ENCODE data around the gene XYLB. TPM values are rescaled to one million over a fixed set of nuclear protein-coding genes. Genes with fewer than 3 reads are reported as not detected.
A peak's percentile ranks its signal among the peaks of the same experiment; 100 is the strongest.

Gene XYLB
- total and polyA plus RNA-seq, 2 of the 13 experiments (the other 11 are each of a cell fraction or from before 2014, with no cell fraction given): 25.9 to 30.0 TPM

GRCh38 chr3:38347421-38348200, 1.0 kb downstream of the XYLB start:
- Histone ChIP-seq H3K9me3 (ENCODE audit: low read length) (no peaks in the 10 kb centered on the region), H3K9ac (ENCODE audit: insufficient read depth, low read depth, low read length) (peak overlapping the region; percentile 91), H3K27me3 (ENCODE audit: control insufficient read depth in 1 of 2, insufficient read depth in 2 of 2, low read length in 2 of 2) (no peaks in the 10 kb centered on the region), H3K4me1 (ENCODE audit: insufficient read depth, low read length) (peaks cover 50% of the 10 kb centered on the region), H2AFZ (ENCODE audit: low read length) (no peak overlapping the region), H3K79me2 (ENCODE audit: insufficient read depth, low read length) (peaks cover 56% of the 10 kb centered on the region), H4K20me1 (ENCODE audit: insufficient read depth, low read length) (peaks cover 24% of the 10 kb centered on the region), H3K4me3 (replicated peaks in 1 of 3; ENCODE audit: insufficient read depth in 1 of 3, low read depth in 2 of 3, low read length in 3 of 3) (peak overlapping the region; percentile 89 to 100 (median 94)), H3K4me2 (ENCODE audit: low read depth, low read length) (peak overlapping the region; percentile 94), H3K27ac (ENCODE audit: extremely low read length, insufficient read depth, low read length) (peak overlapping the region; percentile 93), H3K36me3 (replicated peaks in 1 of 2; ENCODE audit: control insufficient read depth in 1 of 2, insufficient read depth in 2 of 2, low read length in 2 of 2) (peaks cover 9 to 30% of the 10 kb centered on the region in 2 experiments)
- peak; percentile 79 for ATAC-seq
- FAIRE-seq: peak; percentile 56
- WGBS (ENCODE audit: low lambda C conversion rate): 5% methylated on average over 15 of the region's 19 CpGs
- peak; percentile 80 for DNase-seq (ENCODE audit: low spot score)
- POLR2A ChIA-PET: interaction anchor here (0.9 to 2.2 kb wide), 14 partner anchors 18 to 294 kb away, joined by 3 to 10 read pairs (median 4); partner anchors contain the start of genes ACAA1, ACVR2B, EXOG and OXSR1
- CTCF ChIA-PET (ENCODE audit: low intra/inter-chr PET ratio, low total read pairs): interaction anchor here (1.5 kb wide), 1 partner anchor 133 kb away, joined by 8 read pairs; no protein-coding TSS in a partner anchor
- intact Hi-C loops (cut with micrococcal nuclease; ENCODE audit: unreplicated experiment) (loop anchor here (2.0 kb wide), 2 partner anchors 133 to 215 kb away; no protein-coding TSS in a partner anchor), in situ Hi-C loops (cut with HindIII; ENCODE audit: extremely low pct_ligation_motif_present, low pct_unique_long_range_greater_than_20kb) (loop anchor here (5.0 kb wide), 1 partner anchor 135 kb away; no protein-coding TSS in a partner anchor)
- BruUV-seq (replicated peaks): TSS peak; percentile 53
- TF ChIP-seq KMT2A (CRISPR knock-in tag; IDR thresholded peaks at IDR 0.05): no peak
- TF ChIP-seq ZNF274 (CRISPR knock-in tag; IDR thresholded peaks at IDR 0.05): no peak
- no peak for TF ChIP-seq TIGD3 (CRISPR knock-in tag; IDR thresholded peaks at IDR 0.05; ENCODE audit: borderline replicate concordance)
- TF ChIP-seq SCMH1 (CRISPR knock-in tag; IDR thresholded peaks at IDR 0.05; ENCODE audit: borderline replicate concordance): no peak
- TF ChIP-seq, protein P1, sequence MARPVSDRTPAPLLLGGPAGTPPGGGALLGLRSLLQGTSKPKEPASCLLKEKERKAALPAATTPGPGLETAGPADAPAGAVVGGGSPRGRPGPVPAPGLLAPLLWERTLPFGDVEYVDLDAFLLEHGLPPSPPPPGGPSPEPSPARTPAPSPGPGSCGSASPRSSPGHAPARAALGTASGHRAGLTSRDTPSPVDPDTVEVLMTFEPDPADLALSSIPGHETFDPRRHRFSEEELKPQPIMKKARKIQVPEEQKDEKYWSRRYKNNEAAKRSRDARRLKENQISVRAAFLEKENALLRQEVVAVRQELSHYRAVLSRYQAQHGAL (CRISPR knock-in tag; IDR thresholded peaks at IDR 0.05; ENCODE audit: not compliant biosample characterization): no peak
- no peak for TF ChIP-seq ZNF879 (CRISPR knock-in tag; IDR thresholded peaks at IDR 0.05)
- TF ChIP-seq ZNF160 (CRISPR knock-in tag; IDR thresholded peaks at IDR 0.05): peak; percentile 23; the same call in 1 of the 2 replicates
- TF ChIP-seq HNRNPLL (IDR thresholded peaks at IDR 0.05; ENCODE audit: low read depth, low read length, poor library complexity, severe bottlenecking): no peak
- TF ChIP-seq HMGA1 (CRISPR knock-in tag; conservative IDR thresholded peaks at IDR 0.05): no peak
- TF ChIP-seq ZNF644 (CRISPR knock-in tag; IDR thresholded peaks at IDR 0.05; ENCODE audit: low read depth): peak; percentile 25; the same call in 1 of the 2 replicates
- TF ChIP-seq NFRKB (IDR thresholded peaks at IDR 0.05): 0 out of 2 replicates have a peak, but pooled peaks have one; percentile 42
- TF ChIP-seq ZFP90 (CRISPR knock-in tag; IDR thresholded peaks at IDR 0.05; ENCODE audit: borderline replicate concordance): 0 out of 2 replicates have a peak, but pooled peaks have one; percentile 70
- TF ChIP-seq SAP130 (CRISPR knock-in tag; IDR thresholded peaks at IDR 0.05; ENCODE audit: low read depth): peak; percentile 80
- TF ChIP-seq, protein P2, sequence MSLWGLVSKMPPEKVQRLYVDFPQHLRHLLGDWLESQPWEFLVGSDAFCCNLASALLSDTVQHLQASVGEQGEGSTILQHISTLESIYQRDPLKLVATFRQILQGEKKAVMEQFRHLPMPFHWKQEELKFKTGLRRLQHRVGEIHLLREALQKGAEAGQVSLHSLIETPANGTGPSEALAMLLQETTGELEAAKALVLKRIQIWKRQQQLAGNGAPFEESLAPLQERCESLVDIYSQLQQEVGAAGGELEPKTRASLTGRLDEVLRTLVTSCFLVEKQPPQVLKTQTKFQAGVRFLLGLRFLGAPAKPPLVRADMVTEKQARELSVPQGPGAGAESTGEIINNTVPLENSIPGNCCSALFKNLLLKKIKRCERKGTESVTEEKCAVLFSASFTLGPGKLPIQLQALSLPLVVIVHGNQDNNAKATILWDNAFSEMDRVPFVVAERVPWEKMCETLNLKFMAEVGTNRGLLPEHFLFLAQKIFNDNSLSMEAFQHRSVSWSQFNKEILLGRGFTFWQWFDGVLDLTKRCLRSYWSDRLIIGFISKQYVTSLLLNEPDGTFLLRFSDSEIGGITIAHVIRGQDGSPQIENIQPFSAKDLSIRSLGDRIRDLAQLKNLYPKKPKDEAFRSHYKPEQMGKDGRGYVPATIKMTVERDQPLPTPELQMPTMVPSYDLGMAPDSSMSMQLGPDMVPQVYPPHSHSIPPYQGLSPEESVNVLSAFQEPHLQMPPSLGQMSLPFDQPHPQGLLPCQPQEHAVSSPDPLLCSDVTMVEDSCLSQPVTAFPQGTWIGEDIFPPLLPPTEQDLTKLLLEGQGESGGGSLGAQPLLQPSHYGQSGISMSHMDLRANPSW (CRISPR knock-in tag; IDR thresholded peaks at IDR 0.05; ENCODE audit: borderline replicate concordance): no peak
- no peak for TF ChIP-seq ZNF260 (CRISPR knock-in tag; IDR thresholded peaks at IDR 0.05; ENCODE audit: borderline replicate concordance, low read depth)
- TF ChIP-seq MYPOP (CRISPR knock-in tag; IDR thresholded peaks at IDR 0.05): no peak
- TF ChIP-seq ZNF460 (CRISPR knock-in tag; IDR thresholded peaks at IDR 0.05; ENCODE audit: borderline replicate concordance): peak; percentile 52; the same call in 1 of the 2 replicates

Data from HepG2 (cell line).